Measurements from ENCODE around the gene FRMD3.

DNA sequence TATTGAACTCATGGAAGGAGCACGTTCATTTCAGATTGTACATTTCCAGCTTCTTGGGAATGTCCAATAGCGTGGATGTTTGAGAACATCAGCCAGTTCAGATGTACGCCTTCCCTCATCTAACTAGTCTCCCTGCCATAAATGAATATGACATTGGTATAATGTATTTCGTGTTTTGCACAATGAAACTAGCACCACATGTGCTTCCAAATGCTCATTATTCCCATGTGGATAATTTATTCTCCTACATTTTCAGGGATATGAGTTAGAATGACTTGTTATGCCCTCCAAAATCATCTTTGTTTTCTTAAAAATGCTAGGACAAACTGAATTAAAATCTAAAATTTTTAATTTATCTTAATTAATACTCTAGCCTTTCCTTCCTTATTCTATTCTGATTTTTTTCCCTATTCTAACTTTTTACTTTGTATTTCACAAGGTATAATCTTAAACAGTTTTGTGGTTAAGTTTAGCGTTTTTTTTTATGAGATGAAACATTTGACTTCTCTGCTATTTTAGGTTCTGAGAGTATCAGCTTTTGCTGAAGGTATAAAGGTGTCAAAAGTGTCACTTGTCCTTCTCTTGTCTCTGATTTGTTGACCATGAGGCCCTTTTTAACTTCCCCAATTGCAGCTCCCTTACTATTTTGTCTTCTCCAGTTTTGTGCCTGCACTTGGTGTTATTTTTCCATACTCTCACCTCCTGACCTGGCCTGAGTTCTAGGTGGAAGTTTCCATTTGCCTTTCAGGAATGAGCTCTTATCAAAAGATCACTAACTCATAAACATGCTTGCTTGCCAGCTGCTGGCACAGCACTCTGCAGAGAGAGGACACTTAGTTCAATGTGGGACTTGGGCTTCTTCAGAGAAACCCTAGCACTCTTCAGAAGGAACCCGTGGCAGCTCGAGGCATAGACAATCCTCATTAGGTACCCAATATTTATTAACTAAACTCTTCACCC, 106.8 kb downstream of the FRMD3 start:
- TF ChIP-seq RAD21 (conservative IDR thresholded peaks at IDR 0.05) (no peak), POLR2AphosphoS5 (IDR thresholded peaks at IDR 0.05) (no peak)

Data from neural cell (in vitro differentiated cells).